Neural crest cell (in vitro differentiated cells): ENCODE data around the gene PLCB1. TPM values are rescaled to one million over a fixed set of nuclear protein-coding genes. Genes with fewer than 3 reads are reported as not detected.

Source experiments
- DNase-seq: peaks from one replicate; pipeline ENCODE4 v3.0.0; 2021; ENCODE audit warnings: low read depth, mixed read lengths, low spot score
- H3K27ac Mint-ChIP-seq: one replicate; pipeline ENCODE4 v1.8.0; 2021; ENCODE audit warnings: mild to moderate bottlenecking, mixed read lengths; ENCODE audit not compliant: unreplicated experiment
- H3K27me3 Mint-ChIP-seq: 2 replicates; pipeline ENCODE4 v1.8.0; 2021; ENCODE audit warnings: low read depth, mild to moderate bottlenecking, mixed read lengths
- H3K36me3 Mint-ChIP-seq: 2 replicates; pipeline ENCODE4 v1.8.0; 2021; ENCODE audit warnings: low read depth, mild to moderate bottlenecking, mixed read lengths
- H3K4me1 Mint-ChIP-seq: 2 replicates; pipeline ENCODE4 v1.8.0; 2021; ENCODE audit warnings: mixed read lengths
- H3K4me3 Mint-ChIP-seq: one replicate; pipeline ENCODE4 v1.8.0; 2021; ENCODE audit warnings: mild to moderate bottlenecking, mixed read lengths
- H3K9me3 Mint-ChIP-seq: 2 replicates; pipeline ENCODE4 v1.8.0; 2021; ENCODE audit warnings: mixed read lengths
- CTCF ChIP-seq: fragments of 200-600 bp; sonication (generic); conservative IDR thresholded peaks from 2 replicates; pipeline ENCODE4 v1.5.0; 2021; ENCODE audit warnings: antibody characterized with exemption, mild to moderate bottlenecking
- total RNA-seq: library from RNA; stranded (reverse); gene quantifications from 2 replicates; pipeline ENCODE4 v1.2.1, GENCODE V29; 2021

PLCB1 gene
- total RNA-seq, 1 donor from 2014 or later = 13.7 TPM

GRCh38 chr20:8774412-8774811 lies 642.3 kb downstream of the PLCB1 start:
- Mint-ChIP-seq H3K27me3 (no peaks in the 10 kb centered on the region), H3K4me3 (no peak overlapping the region), H3K9me3 (peaks cover 3% of the 10 kb centered on the region), H3K27ac (no peak overlapping the region), H3K4me1 (no peaks in the 10 kb centered on the region), H3K36me3 (peaks cover 15% of the 10 kb centered on the region)
- TF ChIP-seq CTCF = no peak
- no peak for DNase-seq

GRCh38 chr20:8777911-8778310 lies 645.8 kb downstream of the PLCB1 start:
- no peak for TF ChIP-seq CTCF

GRCh38 chr20:8778387-8778786 lies 646.3 kb downstream of the PLCB1 start:
- Mint-ChIP-seq H3K27me3 (no peaks in the 10 kb centered on the region), H3K4me3 (no peak overlapping the region), H3K36me3 (peaks cover 31% of the 10 kb centered on the region), H3K27ac (no peak overlapping the region), H3K4me1 (peaks cover 8% of the 10 kb centered on the region), H3K9me3 (peaks cover 7% of the 10 kb centered on the region)
- TF ChIP-seq CTCF = no peak
- DNase-seq = no peak

More at GRCh38 chr20:8777911-8778310, 645.8 kb downstream of the PLCB1 start:
- H3K4me1 Mint-ChIP-seq = peaks cover 8% of the 10 kb centered on the region
- peaks cover 31% of the 10 kb centered on the region for H3K36me3 Mint-ChIP-seq
- no peaks in the 10 kb centered on the region for H3K27me3 Mint-ChIP-seq
- H3K9me3 Mint-ChIP-seq = peaks cover 7% of the 10 kb centered on the region
- DNase-seq = no peak
- no peak overlapping the region for H3K27ac Mint-ChIP-seq
- H3K4me3 Mint-ChIP-seq = no peak overlapping the region

- Mint-ChIP-seq H3K4me3 (no peak overlapping the region), H3K27ac (no peak overlapping the region)
Measured at GRCh38 chr20:8780915-8781314, 648.8 kb downstream of the PLCB1 start.

GRCh38 chr20:8782804-8783203 lies 650.7 kb downstream of the PLCB1 start:
- TF ChIP-seq CTCF = no peak
- peaks cover 22% of the 10 kb centered on the region for H3K4me1 Mint-ChIP-seq
- H3K27me3 Mint-ChIP-seq = no peaks in the 10 kb centered on the region
- H3K27ac Mint-ChIP-seq = no peak overlapping the region
- no peak for DNase-seq
- peaks cover 9% of the 10 kb centered on the region for H3K9me3 Mint-ChIP-seq
- H3K36me3 Mint-ChIP-seq = peaks cover 30% of the 10 kb centered on the region
- H3K4me3 Mint-ChIP-seq = no peak overlapping the region

More at GRCh38 chr20:8780915-8781314, 648.8 kb downstream of the PLCB1 start:
- H3K36me3 Mint-ChIP-seq = peaks cover 35% of the 10 kb centered on the region
- H3K9me3 Mint-ChIP-seq = peaks cover 12% of the 10 kb centered on the region
- no peaks in the 10 kb centered on the region for H3K27me3 Mint-ChIP-seq
- no peak for DNase-seq
- H3K4me1 Mint-ChIP-seq = peaks cover 17% of the 10 kb centered on the region
- TF ChIP-seq CTCF = no peak

GRCh38 chr20:8783734-8784133 lies 651.7 kb downstream of the PLCB1 start:
- H3K9me3 Mint-ChIP-seq = peaks cover 9% of the 10 kb centered on the region
- no peak for TF ChIP-seq CTCF
- DNase-seq = no peak
- no peak overlapping the region for H3K27ac Mint-ChIP-seq
- peaks cover 31% of the 10 kb centered on the region for H3K4me1 Mint-ChIP-seq
- no peaks in the 10 kb centered on the region for H3K27me3 Mint-ChIP-seq
- H3K36me3 Mint-ChIP-seq = peaks cover 26% of the 10 kb centered on the region
- no peak overlapping the region for H3K4me3 Mint-ChIP-seq
